NCI-H1694 (cell line): ENCODE measurements around the gene OR6C3.
"Not testable (repeated sequence)": the region's sequence is repeated elsewhere in the genome, so short reads cannot be mapped to it uniquely, and the experiment has no call there.

Source experiments
- DNase-seq: peaks from one replicate; lab custom pipeline; 2025; lab: John Stamatoyannopoulos, UW

Gene OR6C3

DNA sequence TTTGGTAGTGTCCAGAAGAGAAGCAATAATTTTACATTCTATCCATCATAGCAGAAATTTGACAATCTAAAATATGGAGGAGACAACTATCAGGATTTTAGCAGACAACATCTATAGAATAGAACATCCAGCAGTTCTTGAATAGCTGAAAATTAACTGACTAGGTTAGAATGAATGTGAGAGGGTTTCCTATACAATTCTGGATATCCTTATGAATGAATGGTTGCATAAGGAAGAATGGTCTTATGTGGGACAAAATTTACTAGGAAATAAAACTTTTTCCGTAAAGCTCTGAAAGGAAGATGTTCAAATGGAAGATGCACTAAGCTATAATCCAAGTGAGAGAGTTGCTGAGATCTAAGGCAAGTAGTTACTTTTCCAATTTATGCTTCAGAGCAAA lies at the start of gene OR6C3:
OR6C3 (plus strand) TSS at position 301 of the 400 bp plus-strand sequence. CDS start 955 bp downstream, outside the sequence.
- DNase-seq, result no peak

DNA sequence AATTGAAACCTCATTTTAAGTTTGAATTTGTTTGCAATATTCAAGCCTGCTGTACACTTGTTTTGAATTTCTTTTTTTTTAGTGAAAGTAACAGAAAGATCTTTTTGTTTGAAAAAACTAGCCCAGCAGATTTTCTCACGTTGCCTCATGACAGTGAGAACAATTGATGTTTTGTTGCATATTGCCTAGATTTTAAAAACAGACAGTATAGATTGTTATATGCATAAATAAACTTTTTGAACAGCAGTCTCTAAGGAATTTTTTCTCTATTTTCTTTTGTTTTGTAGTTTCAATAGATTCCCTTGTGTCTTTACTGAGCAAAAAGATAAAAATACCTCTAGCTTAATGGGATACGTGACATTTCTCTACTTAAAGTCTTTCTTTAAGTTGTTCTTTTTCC lies 49.6 kb upstream of the OR6C3 start:
- no peak for DNase-seq

DNA sequence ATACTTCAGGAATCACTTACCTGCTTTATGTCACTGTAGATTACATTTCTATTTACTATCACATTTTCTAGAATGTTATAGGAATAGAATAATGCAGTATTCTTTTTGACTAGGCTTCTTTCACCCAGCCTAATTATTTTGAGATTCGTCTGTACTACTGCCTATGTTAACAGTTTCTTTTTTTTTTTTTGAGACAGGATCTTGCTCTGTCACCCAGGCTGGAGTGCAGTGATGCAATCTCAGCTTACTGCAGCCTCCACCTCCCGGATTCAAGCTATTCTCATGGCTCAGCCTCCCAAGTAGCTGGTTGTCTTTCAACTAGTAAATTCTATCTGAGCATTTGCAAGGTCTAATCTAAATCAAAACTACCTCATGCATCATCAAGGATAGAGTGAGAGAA lies 40.5 kb upstream of the OR6C3 start:
- DNase-seq, result no peak

DNA sequence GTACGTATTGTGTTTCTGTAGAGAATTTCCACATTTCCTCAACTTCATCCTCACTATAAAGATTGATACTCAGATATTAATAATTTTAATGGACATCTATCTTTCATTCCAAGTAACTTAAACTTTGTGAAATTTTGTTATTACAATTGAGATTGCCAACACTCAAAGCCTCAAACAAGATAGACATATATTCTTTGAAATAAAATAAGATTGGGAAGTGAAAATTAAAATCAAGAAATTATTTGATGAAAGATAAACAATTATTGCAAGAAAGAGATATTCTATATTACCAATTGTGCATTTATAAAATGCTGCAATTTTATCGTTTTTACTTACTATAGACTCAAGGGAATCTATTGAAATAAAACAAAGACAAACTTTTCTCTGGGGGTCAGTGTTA lies 34.1 kb upstream of the OR6C3 start, which contains the start of gene OR6C6:
OR6C6 (minus strand) TSS at position 101 of the 400 bp plus-strand sequence. CDS start 1,337 bp downstream, outside the sequence.
- DNase-seq, result no peak

DNA sequence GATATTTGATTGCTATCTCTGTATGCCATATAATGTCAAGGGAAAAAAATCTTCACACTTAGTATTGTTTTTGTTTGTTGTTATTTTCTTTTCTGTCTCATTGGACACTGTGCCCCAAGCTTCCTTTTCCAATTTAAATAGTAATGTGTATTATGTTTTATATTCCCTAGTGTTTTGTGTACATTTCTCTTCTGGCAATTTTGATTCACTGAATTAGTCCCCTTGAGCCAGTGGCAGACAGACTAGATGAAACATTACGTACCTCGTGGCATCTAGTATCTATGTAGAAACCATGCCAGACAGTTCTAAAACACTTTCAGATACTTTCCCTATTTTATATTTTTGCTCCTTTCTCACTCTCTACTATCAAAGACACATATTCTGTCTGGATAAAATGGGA lies 16.5 kb upstream of the OR6C3 start, which contains the start of gene OR6C1:
OR6C1 (plus strand) TSS at position 301 of the 400 bp plus-strand sequence. CDS start 6,257 bp downstream, outside the sequence.
- no peak for DNase-seq

DNA sequence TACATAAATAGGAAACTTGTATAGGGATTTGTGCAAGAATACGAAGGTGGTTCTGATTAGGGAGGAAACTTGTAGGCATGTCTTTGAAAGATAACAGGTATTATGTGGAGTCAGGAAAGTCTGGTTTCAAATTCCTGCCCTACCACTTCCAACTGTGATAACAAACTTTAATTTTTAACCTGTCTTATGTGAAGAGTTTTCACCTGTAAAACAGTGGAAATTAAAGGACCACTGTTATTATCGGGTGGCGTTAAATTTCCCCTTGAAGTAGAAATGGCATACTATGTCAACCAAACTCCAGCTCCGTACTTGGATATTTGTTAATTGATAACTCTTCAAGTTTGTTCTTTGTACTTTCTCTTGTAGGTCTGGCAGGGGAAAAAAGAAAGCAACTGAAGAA lies 10.3 kb upstream of the OR6C3 start:
- DNase-seq, result no peak

DNA sequence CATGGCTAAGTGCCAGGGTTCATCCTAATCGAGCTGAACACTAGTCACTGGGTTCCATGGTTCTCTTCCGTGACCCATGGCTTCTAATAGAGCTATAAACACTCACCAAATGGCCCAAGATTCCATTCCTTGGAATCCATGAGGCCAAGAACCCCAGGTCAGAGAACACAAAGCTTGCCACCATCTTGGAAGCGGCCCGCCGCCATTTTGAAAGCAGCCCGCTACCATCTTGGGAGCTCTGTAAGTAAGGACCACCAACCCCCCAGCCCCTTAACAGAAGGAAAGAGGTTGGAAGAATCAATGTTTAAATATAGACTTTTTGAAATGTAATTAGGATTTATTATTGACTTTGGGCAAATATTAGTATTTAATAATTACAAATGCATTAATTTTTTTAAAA lies 4.7 kb upstream of the OR6C3 start:
- DNase-seq, result not testable (repeated sequence)

DNA sequence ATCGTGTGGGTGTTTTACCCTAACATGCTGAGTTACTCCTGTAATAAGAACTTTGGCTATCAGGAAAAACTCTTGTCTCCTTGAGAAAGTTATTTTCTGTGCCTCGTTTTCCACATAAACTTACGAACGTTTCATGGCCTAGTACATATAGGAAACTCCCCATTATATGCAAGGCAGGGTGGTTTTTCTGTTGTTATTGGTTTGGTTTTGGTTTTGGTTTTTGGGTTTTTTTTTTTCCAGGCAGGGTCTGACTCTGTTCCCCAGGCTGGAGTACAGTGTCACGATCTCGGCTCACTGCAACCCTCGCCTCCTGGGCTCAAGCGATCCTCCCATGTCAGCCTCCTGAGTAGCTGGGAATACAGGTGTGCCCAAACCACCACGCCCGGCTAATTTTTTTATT lies 5.5 kb downstream of the OR6C3 start:
- DNase-seq, result no peak

DNA sequence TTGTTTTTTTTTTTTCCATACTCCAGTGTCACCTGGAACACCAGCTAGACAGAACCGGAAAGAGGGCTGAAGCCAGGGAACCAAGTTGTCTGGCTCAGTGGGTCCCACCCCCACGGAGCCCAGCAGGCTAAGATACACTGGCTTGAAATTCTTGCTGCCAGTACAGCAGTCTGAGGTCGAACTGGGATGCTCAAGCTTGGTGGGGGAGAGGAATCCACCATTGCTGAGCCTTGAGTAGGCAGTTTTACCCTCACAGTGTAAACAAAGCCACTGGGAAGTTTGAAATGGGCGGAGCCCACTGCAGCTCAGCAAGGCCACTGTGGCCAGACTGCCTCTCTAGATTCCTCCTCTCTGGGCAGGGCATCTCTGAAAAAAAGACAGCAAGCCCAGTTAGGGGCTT lies 24.8 kb downstream of the OR6C3 start:
- DNase-seq, result not testable (repeated sequence)

DNA sequence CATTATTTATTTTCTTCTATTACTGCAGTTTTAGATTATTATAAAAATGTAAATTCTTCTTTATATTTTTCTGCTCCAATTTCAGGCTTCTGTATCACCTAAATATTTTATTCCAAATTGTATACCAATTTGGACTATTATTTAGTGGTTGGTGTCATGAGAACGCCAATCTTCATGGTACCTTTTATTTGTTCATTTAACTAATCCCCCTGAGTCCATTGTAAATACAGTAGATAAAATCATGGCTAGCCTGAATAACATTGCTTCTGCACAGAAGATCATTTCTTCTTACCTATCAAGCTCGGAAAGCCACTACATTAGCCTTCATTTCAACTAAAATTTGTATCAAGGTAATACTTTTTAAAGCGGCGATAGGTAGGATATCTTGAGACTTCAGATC lies 32.1 kb downstream of the OR6C3 start, which contains the start of gene OR6C75:
OR6C75 (plus strand) TSS at position 301 of the 400 bp plus-strand sequence. CDS start 2,136 bp downstream, outside the sequence.
- no peak for DNase-seq

DNA sequence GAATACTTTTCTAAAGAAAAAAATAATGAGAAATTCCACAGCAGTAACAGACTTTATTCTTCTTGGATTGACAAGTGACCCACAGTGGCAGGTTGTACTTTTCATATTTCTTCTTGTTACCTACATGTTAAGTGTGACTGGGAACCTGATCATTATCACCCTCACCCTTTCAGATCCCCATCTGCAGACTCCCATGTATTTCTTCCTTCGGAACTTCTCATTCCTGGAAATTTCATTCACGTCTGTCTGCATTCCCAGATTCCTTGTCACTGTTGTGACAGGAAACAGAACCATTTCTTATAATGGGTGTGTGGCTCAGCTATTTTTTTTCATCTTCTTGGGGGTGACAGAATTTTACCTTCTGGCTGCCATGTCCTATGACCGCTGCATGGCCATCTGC lies 34.5 kb downstream of the OR6C3 start:
- DNase-seq, result no peak

DNA sequence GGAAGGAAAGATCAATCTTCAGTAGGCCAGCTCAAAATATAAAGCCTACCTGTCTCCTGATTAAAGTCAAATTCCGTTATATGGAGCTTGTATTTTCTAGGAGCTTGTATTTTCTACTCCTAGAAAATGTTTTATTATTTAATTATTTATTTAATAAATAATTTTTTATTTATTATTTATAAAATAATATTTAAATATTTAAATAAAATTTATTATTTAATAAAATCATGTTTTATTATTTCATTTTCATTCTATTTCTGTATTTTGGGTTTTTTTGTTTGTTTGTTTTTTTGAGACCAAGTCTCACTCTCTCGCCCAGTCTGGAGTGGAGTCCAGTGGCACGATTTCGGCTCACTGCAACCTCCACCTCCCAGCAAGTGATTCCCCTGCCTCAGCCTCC lies 42.0 kb downstream of the OR6C3 start:
- no peak for DNase-seq
